IMR-90 (cell line): Measurements from ENCODE around the gene LRRC75A. TPM values are rescaled to one million over a fixed set of nuclear protein-coding genes. Genes with fewer than 3 reads are reported as not detected.

ENCODE experiments used
- ATAC-seq: fragments of 200-7000 bp; cut with Tn5 transposase; 2 replicates; pipeline ENCODE4 v1.9.1; 2020; ENCODE audit warnings: low read depth, mild to moderate bottlenecking, moderate library complexity
- BruUV-seq: library from RNA; stranded (reverse); fragments of 400-500 nt; replicated peaks from 2 replicates; lab custom pipeline; 2021; lab: Mats Ljungman, UMichigan
- CTCF ChIA-PET: fragments of 300-600 bp; formaldehyde crosslinking; extraction: SDS; loops from one replicate; lab custom pipeline; 2021; ENCODE audit warnings: antibody characterized with exemption; lab: Yijun Ruan, JAX
- POLR2A ChIA-PET: fragments of 300-600 bp; sonication (Branson Sonifier 250); formaldehyde crosslinking; loops from one replicate; lab custom pipeline; 2022; ENCODE audit warnings: antibody characterized with exemption; ENCODE audit not compliant: unreplicated experiment; lab: Charles Lee
- DNase-seq: peaks from one replicate; pipeline ENCODE4 v3.0.0; 2013
- H2AFZ ChIP-seq: replicated peaks from 2 replicates; pipeline ENCODE3; 2013; ENCODE audit warnings: low read length, mild to moderate bottlenecking; ENCODE audit not compliant: poor library complexity
- H2AK5ac ChIP-seq: 2 replicates; pipeline ENCODE4 v1.6.1; 2013; ENCODE audit warnings: low read depth, low read length, inconsistent platforms
- H2AK9ac ChIP-seq: replicated peaks from 2 replicates; pipeline ENCODE3; 2013; ENCODE audit warnings: mild to moderate bottlenecking, low read depth, low read length, moderate library complexity; ENCODE audit not compliant: poor library complexity
- H2BK120ac ChIP-seq: 2 replicates; pipeline ENCODE4 v1.6.1; 2013; ENCODE audit warnings: low read depth, low read length, inconsistent platforms
- H2BK15ac ChIP-seq: 3 replicates; pipeline ENCODE4 v1.6.1; 2013; ENCODE audit warnings: low read depth, low read length, inconsistent platforms
- H2BK20ac ChIP-seq: 2 replicates; pipeline ENCODE4 v1.6.1; 2013; ENCODE audit warnings: low read depth, mild to moderate bottlenecking, inconsistent platforms, low read length, moderate library complexity
- H2BK5ac ChIP-seq: 2 replicates; pipeline ENCODE4 v1.6.1; 2013; ENCODE audit warnings: mild to moderate bottlenecking, low read depth, low read length, inconsistent platforms; ENCODE audit not compliant: poor library complexity, severe bottlenecking
- H3K14ac ChIP-seq: replicated peaks from 2 replicates; pipeline ENCODE4 v1.6.1; 2013; ENCODE audit warnings: low read depth, low read length, inconsistent platforms
- H3K18ac ChIP-seq: 2 replicates; pipeline ENCODE4 v1.6.1; 2013; ENCODE audit warnings: low read depth, low read length, control low read depth
- H3K23ac ChIP-seq: 2 replicates; pipeline ENCODE4 v1.6.1; 2013; ENCODE audit warnings: low read depth, low read length, inconsistent platforms
- H3K27ac ChIP-seq: 2 replicates; pipeline ENCODE4 v1.5.1; 2013; ENCODE audit warnings: mild to moderate bottlenecking, control low read depth, low read length; ENCODE audit not compliant: insufficient read depth
- H3K27me3 ChIP-seq: 2 replicates; pipeline ENCODE4 v1.6.1; 2013; ENCODE audit warnings: low read length; ENCODE audit not compliant: control insufficient read depth, insufficient read depth
- H3K36me3 ChIP-seq: 2 replicates; pipeline ENCODE4 v1.6.1; 2013; ENCODE audit warnings: low read length, mixed read lengths; ENCODE audit not compliant: control insufficient read depth, insufficient read depth
- H3K4ac ChIP-seq: 2 replicates; pipeline ENCODE4 v1.6.1; 2013; ENCODE audit warnings: low read depth, low read length, inconsistent platforms
- H3K4me1 ChIP-seq: 2 replicates; pipeline ENCODE4 v1.6.1; 2013; ENCODE audit warnings: low read length, mixed read lengths; ENCODE audit not compliant: control insufficient read depth, insufficient read depth
- H3K4me2 ChIP-seq: 2 replicates; pipeline ENCODE4 v1.6.1; 2013; ENCODE audit warnings: low read depth, mild to moderate bottlenecking, control low read depth, low read length, moderate library complexity
- H3K4me3 ChIP-seq: 2 replicates; pipeline ENCODE4 v1.5.1; 2013; ENCODE audit warnings: low read depth, mild to moderate bottlenecking, control low read depth, low read length, moderate library complexity; ENCODE audit not compliant: insufficient read depth
- H3K56ac ChIP-seq: 2 replicates; pipeline ENCODE4 v1.6.1; 2013; ENCODE audit warnings: low read length, inconsistent platforms; ENCODE audit not compliant: insufficient read depth; ENCODE audit errors: extremely low read depth
- H3K79me1 ChIP-seq, 2 experiments: 2 replicates each; pipeline ENCODE4 v1.6.1; 2013; ENCODE audit warnings: low read length in 2 of 2, inconsistent platforms in 1 of 2, low read depth in 1 of 2
- H3K9ac ChIP-seq: 2 replicates; pipeline ENCODE4 v1.6.1; 2013; ENCODE audit warnings: low read depth, low read length, control low read depth
- H3K9me1 ChIP-seq: 2 replicates; pipeline ENCODE4 v1.6.1; 2013; ENCODE audit warnings: low read length, inconsistent platforms; ENCODE audit not compliant: insufficient read depth
- H3K9me3 ChIP-seq: 2 replicates; pipeline ENCODE4 v1.6.1; 2013; ENCODE audit warnings: low read length; ENCODE audit not compliant: control insufficient read depth, insufficient read depth
- H4K20me1 ChIP-seq: 2 replicates; pipeline ENCODE4 v1.6.1; 2013; ENCODE audit warnings: low read length, inconsistent platforms; ENCODE audit not compliant: insufficient read depth
- H4K5ac ChIP-seq: 2 replicates; pipeline ENCODE4 v1.6.1; 2013; ENCODE audit warnings: mild to moderate bottlenecking, low read depth, low read length, control low read depth
- H4K8ac ChIP-seq, 2 experiments: 2 replicates each; pipeline ENCODE4 v1.6.1; 2013; ENCODE audit warnings: low read depth in 2 of 2, low read length in 2 of 2, control low read depth in 1 of 2, inconsistent platforms in 1 of 2
- H4K91ac ChIP-seq: 2 replicates; pipeline ENCODE4 v1.6.1; 2013; ENCODE audit warnings: low read depth, low read length, inconsistent platforms; ENCODE audit not compliant: insufficient read depth
- BHLHE40 ChIP-seq: fragments of 150-350 bp; IDR thresholded peaks from 2 replicates; pipeline ENCODE4 v1.6.1; 2016; ENCODE audit warnings: mild to moderate bottlenecking, low read depth, low read length
- CEBPB ChIP-seq: IDR thresholded peaks from 2 replicates; pipeline ENCODE4 v1.6.1; 2012; ENCODE audit warnings: low read depth, low read length, improper control_type of control experiment
- CHD1 ChIP-seq: IDR thresholded peaks from 2 replicates; pipeline ENCODE4 v1.6.1; 2012; ENCODE audit warnings: low read depth, low read length, improper control_type of control experiment
- FOS ChIP-seq: fragments of 150-350 bp; IDR thresholded peaks from 2 replicates; pipeline ENCODE4 v1.6.1; 2016; ENCODE audit warnings: low read depth, low read length
- MAFK ChIP-seq: IDR thresholded peaks from 2 replicates; pipeline ENCODE4 v1.6.1; 2012; ENCODE audit warnings: low read depth, low read length, improper control_type of control experiment
- MAZ ChIP-seq: IDR thresholded peaks from 2 replicates; pipeline ENCODE4 v1.6.1; 2012; ENCODE audit warnings: low read depth, mild to moderate bottlenecking, low read length, improper control_type of control experiment, moderate library complexity, borderline replicate concordance
- MXI1 ChIP-seq: IDR thresholded peaks from 2 replicates; pipeline ENCODE4 v1.6.1; 2012; ENCODE audit warnings: low read depth, mild to moderate bottlenecking, low read length, moderate library complexity, borderline replicate concordance
- NFE2L2 ChIP-seq: fragments of 150-350 bp; IDR thresholded peaks from 2 replicates; pipeline ENCODE4 v1.6.1; 2016; ENCODE audit warnings: low read depth, mild to moderate bottlenecking, low read length
- POLR2A ChIP-seq: IDR thresholded peaks from 2 replicates; pipeline ENCODE4 v1.6.1; 2012; ENCODE audit warnings: mild to moderate bottlenecking, low read depth, low read length
- RAD21 ChIP-seq: IDR thresholded peaks from 2 replicates; pipeline ENCODE4 v1.6.1; 2012; ENCODE audit warnings: low read length, improper control_type of control experiment
- RCOR1 ChIP-seq: IDR thresholded peaks from 2 replicates; pipeline ENCODE4 v1.6.1; 2012; ENCODE audit warnings: mild to moderate bottlenecking, low read length, improper control_type of control experiment; ENCODE audit not compliant: insufficient replicate concordance
- SMC3 ChIP-seq: fragments of 150-350 bp; IDR thresholded peaks from 2 replicates; pipeline ENCODE4 v1.6.1; 2016; ENCODE audit warnings: low read depth, mild to moderate bottlenecking, antibody characterized with exemption, low read length, moderate library complexity
- WGBS, 2 experiments: methylation state at CpG; one replicate each; pipeline versions ENCODE4 v1.1.5 to v1.1.7; 2013; ENCODE audit warnings: missing lambda C conversion rate in 2 of 2; ENCODE audit not compliant: insufficient read length in 1 of 2; ENCODE audit errors: extremely low coverage in 2 of 2; 5-methylcytosine and 5-hydroxymethylcytosine counted together
- dilution Hi-C: fragments of 300-500 bp; cut with HindIII; formaldehyde crosslinking; loops from one replicate; pipeline ENCODE4 v1.14.3; 2018; ENCODE audit warnings: low sequenced_read_pairs; ENCODE audit not compliant: unreplicated experiment
- in situ Hi-C: fragments of 300-500 bp; cut with MboI; formaldehyde crosslinking; loops from 3 replicates; pipeline ENCODE4 v1.14.3; 2019; ENCODE audit warnings: low sequenced_read_pairs, inconsistent platforms, mixed read lengths
- intact Hi-C: fragments of 100-400 bp; cut with micrococcal nuclease; formaldehyde crosslinking; loops from 2 replicates; pipeline ENCODE4 v1.10.0; 2022
- polyA plus RNA-seq, 3 experiments: library from polyadenylated mRNA; depleted of rRNA; stranded (reverse); fragments of >200 nt; gene quantifications; 2 replicates each; pipeline ENCODE4 v1.2.3, GENCODE V29; 2012; ENCODE audit warnings: low replicate concordance in 1 of 3
- total RNA-seq: library from RNA; depleted of rRNA; stranded (reverse); fragments of >200 nt; gene quantifications from 2 replicates; pipeline ENCODE4 v1.2.3, GENCODE V29; 2012
- TF ChIP-seq, protein P1 (sequence below): conservative IDR thresholded peaks from 2 replicates; pipeline ENCODE4 v1.5.1; 2012; ENCODE audit warnings: mild to moderate bottlenecking, low read depth, low read length, improper control_type of control experiment
- TF ChIP-seq, protein P2 (sequence below): fragments of 150-350 bp; IDR thresholded peaks from 2 replicates; pipeline ENCODE4 v1.6.1; 2016; ENCODE audit warnings: low read depth, mild to moderate bottlenecking, low read length, moderate library complexity, borderline replicate concordance
- TF ChIP-seq, protein P3 (sequence below): fragments of 150-350 bp; IDR thresholded peaks from 2 replicates; pipeline ENCODE4 v1.6.1; 2017; ENCODE audit warnings: mild to moderate bottlenecking, antibody characterized with exemption, low read length, low read depth

The LRRC75A gene
- total and polyA plus RNA-seq, 2 of the 4 experiments (the other 2 are of a cell fraction): 0.72 to 1.0 TPM

DNA sequence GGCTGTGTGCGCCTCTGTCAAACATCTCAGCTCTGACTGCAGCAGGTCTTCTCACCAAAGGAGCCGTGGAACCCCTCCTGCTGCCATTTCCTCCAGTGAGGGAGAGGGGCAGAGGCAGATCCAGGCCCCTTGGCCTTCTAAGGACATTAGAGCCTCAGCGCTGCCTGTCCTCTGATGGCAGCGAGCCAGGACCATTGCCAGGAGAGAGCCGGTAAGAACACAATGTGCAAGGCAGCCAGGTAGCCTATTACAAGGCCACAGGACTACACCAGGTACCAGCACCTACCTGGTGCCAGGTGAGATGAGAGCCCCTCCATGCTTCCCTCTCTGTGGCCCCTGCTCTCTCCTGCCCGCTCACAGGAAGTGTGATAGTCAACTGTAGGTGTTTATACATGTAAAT lies 11.0 kb downstream of the LRRC75A start:
- Histone ChIP-seq H2BK20ac (no peak overlapping the region), H3K9me3 (no peaks in the 10 kb centered on the region), H3K9me1 (peaks cover 4% of the 10 kb centered on the region; the same call in 1 of the 2 replicates), H3K14ac (no peak overlapping the region), H3K18ac (no peak overlapping the region), H4K20me1 (no peaks in the 10 kb centered on the region), H2AFZ (no peak overlapping the region), H3K23ac (no peak overlapping the region), H2AK5ac (no peak overlapping the region), H3K9ac (no peak overlapping the region), H4K8ac (no peak overlapping the region), H2AK9ac (no peak overlapping the region), H3K4ac (no peak overlapping the region), H2BK15ac (no peak overlapping the region), H3K56ac (no peak overlapping the region), H3K4me2 (no peak overlapping the region), H3K4me1 (peaks cover 12% of the 10 kb centered on the region; the same call in 1 of the 2 replicates), H3K27me3 (no peaks in the 10 kb centered on the region), H3K36me3 (no peaks in the 10 kb centered on the region), H4K91ac (no peak overlapping the region), H4K5ac (no peak overlapping the region), H3K79me1 (no peaks in the 10 kb centered on the region), H2BK5ac (no peak overlapping the region), H3K27ac (no peak overlapping the region), H3K4me3 (no peak overlapping the region), H2BK120ac (no peak overlapping the region)
- TF ChIP-seq CHD1 (no peak), RAD21 (no peak), POLR2A (no peak), MAFK (no peak), SMC3 (no peak), NFE2L2 (no peak), CEBPB (no peak), FOS (no peak), MAZ (no peak), RCOR1 (no peak), BHLHE40 (no peak), MXI1 (no peak)
- TF ChIP-seq, protein P1, sequence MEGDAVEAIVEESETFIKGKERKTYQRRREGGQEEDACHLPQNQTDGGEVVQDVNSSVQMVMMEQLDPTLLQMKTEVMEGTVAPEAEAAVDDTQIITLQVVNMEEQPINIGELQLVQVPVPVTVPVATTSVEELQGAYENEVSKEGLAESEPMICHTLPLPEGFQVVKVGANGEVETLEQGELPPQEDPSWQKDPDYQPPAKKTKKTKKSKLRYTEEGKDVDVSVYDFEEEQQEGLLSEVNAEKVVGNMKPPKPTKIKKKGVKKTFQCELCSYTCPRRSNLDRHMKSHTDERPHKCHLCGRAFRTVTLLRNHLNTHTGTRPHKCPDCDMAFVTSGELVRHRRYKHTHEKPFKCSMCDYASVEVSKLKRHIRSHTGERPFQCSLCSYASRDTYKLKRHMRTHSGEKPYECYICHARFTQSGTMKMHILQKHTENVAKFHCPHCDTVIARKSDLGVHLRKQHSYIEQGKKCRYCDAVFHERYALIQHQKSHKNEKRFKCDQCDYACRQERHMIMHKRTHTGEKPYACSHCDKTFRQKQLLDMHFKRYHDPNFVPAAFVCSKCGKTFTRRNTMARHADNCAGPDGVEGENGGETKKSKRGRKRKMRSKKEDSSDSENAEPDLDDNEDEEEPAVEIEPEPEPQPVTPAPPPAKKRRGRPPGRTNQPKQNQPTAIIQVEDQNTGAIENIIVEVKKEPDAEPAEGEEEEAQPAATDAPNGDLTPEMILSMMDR: no peak
- TF ChIP-seq, protein P2, sequence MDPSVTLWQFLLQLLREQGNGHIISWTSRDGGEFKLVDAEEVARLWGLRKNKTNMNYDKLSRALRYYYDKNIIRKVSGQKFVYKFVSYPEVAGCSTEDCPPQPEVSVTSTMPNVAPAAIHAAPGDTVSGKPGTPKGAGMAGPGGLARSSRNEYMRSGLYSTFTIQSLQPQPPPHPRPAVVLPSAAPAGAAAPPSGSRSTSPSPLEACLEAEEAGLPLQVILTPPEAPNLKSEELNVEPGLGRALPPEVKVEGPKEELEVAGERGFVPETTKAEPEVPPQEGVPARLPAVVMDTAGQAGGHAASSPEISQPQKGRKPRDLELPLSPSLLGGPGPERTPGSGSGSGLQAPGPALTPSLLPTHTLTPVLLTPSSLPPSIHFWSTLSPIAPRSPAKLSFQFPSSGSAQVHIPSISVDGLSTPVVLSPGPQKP: no peak
- TF ChIP-seq, protein P3, sequence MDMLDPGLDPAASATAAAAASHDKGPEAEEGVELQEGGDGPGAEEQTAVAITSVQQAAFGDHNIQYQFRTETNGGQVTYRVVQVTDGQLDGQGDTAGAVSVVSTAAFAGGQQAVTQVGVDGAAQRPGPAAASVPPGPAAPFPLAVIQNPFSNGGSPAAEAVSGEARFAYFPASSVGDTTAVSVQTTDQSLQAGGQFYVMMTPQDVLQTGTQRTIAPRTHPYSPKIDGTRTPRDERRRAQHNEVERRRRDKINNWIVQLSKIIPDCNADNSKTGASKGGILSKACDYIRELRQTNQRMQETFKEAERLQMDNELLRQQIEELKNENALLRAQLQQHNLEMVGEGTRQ: no peak
- ChIA-PET POLR2A (no interaction called here), CTCF (no interaction called here)
- dilution Hi-C loops: no loop called here
- no TSS peak for BruUV-seq
- intact Hi-C loops: no loop called here
- in situ Hi-C loops: no loop called here
- no peak for DNase-seq
- no CpG with 5 or more reads among the region's 6 CpGs for WGBS, 2 experiments
- ATAC-seq: no peak
